DMS114 treated with DMSO at 0.1 percent for 48 hours (cell line): ENCODE data around the gene ST6GALNAC6.
"Not testable (repeated sequence)": the region's sequence is repeated elsewhere in the genome, so short reads cannot be mapped to it uniquely, and the experiment has no call there.

Source experiments
- DNase-seq: peaks from one replicate; lab custom pipeline; 2025; ENCODE audit not compliant: unreplicated experiment; lab: John Stamatoyannopoulos, UW

Gene ST6GALNAC6

GRCh38 chr9:127896395-127897192, 2.8 kb downstream of the ST6GALNAC6 start:
- DNase-seq: no peak

- DNase-seq: no peak
Observed at GRCh38 chr9:127895811-127896210, 3.6 kb downstream of the ST6GALNAC6 start.

- no peak for DNase-seq
Observed at GRCh38 chr9:127893392-127893791, 6.0 kb downstream of the ST6GALNAC6 start.

GRCh38 chr9:127892831-127893230, 6.6 kb downstream of the ST6GALNAC6 start:
- DNase-seq: no peak

- no peak for DNase-seq
Observed at GRCh38 chr9:127890053-127890452, 9.3 kb downstream of the ST6GALNAC6 start.

- DNase-seq: peak; percentile 30
Observed at GRCh38 chr9:127887792-127888191, 11.6 kb downstream of the ST6GALNAC6 start.

- DNase-seq: no peak
Observed at GRCh38 chr9:127886401-127886972, 12.9 kb downstream of the ST6GALNAC6 start.

- no peak for DNase-seq
Observed at GRCh38 chr9:127885508-127886281, 13.7 kb downstream of the ST6GALNAC6 start.

- DNase-seq: no peak
Observed at GRCh38 chr9:127884976-127885490, 14.4 kb downstream of the ST6GALNAC6 start.

- no peak for DNase-seq
Observed at GRCh38 chr9:127884427-127884911, 14.9 kb downstream of the ST6GALNAC6 start.

GRCh38 chr9:127883959-127884358, 15.4 kb downstream of the ST6GALNAC6 start:
- no peak for DNase-seq

- not testable (repeated sequence) for DNase-seq
Observed at GRCh38 chr9:127881715-127882114, 17.7 kb downstream of the ST6GALNAC6 start.

GRCh38 chr9:127880143-127880542, 19.3 kb downstream of the ST6GALNAC6 start:
- DNase-seq: no peak

- no peak for DNase-seq
Observed at GRCh38 chr9:127878652-127879390, 20.6 kb downstream of the ST6GALNAC6 start.

- DNase-seq: no peak
Observed at GRCh38 chr9:127878001-127878651, 21.3 kb downstream of the ST6GALNAC6 start.

GRCh38 chr9:127877566-127877998, 21.8 kb downstream of the ST6GALNAC6 start, which contains the start of gene AK1:
AK1 (minus strand) TSS chr9:127877675; CDS start chr9:127874617, 3,058 bp downstream.
- no peak for DNase-seq

- no peak for DNase-seq
Observed at GRCh38 chr9:127876764-127877562, 22.4 kb downstream of the ST6GALNAC6 start.

- DNase-seq: no peak
Observed at GRCh38 chr9:127876026-127876763, 23.2 kb downstream of the ST6GALNAC6 start.
